Peyer's patch (tissue), 4 donors: ENCODE data around the gene ANKIB1.

Experiments
- POLR2A ChIP-seq, 2 donors: fragments of 450-650 bp; IDR thresholded peaks; one replicate each; pipeline ENCODE4 v1.5.1; 2017; ENCODE audit warnings: antibody characterized with exemption in 2 of 2, mild to moderate bottlenecking in 2 of 2, moderate library complexity in 2 of 2
- TF ChIP-seq, protein P1 (sequence below), 6 experiments: fragments of 450-650 bp in 4 of 6; fragments of 200-600 bp in 2 of 6; sonication (generic) in 1 of 6; IDR thresholded peaks; one replicate each; pipeline ENCODE4 v1.5.1; 2017 to 2019; ENCODE audit warnings: antibody characterized with exemption in 6 of 6, mild to moderate bottlenecking in 3 of 6, moderate library complexity in 1 of 6

DNA sequence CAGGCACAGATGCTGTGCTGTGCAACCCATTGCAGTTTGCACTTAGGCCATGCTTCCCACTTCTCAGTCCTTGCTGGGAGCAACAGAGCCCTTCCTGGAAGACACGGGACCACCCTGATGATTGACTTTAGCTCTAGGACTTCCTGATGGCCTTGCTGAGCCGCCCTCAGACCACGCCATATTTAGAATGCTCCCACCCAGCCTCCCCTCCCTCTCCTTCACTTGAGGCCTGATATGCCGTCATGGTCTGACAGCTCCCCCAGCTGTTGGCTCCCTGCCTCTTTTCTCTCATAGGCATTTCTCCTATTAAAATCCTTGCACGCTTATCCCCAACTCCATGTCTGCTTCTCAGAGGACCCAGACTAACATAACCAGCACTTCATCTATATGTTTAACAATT is 172.1 kb downstream of the ANKIB1 start:
- TF ChIP-seq, protein P1, sequence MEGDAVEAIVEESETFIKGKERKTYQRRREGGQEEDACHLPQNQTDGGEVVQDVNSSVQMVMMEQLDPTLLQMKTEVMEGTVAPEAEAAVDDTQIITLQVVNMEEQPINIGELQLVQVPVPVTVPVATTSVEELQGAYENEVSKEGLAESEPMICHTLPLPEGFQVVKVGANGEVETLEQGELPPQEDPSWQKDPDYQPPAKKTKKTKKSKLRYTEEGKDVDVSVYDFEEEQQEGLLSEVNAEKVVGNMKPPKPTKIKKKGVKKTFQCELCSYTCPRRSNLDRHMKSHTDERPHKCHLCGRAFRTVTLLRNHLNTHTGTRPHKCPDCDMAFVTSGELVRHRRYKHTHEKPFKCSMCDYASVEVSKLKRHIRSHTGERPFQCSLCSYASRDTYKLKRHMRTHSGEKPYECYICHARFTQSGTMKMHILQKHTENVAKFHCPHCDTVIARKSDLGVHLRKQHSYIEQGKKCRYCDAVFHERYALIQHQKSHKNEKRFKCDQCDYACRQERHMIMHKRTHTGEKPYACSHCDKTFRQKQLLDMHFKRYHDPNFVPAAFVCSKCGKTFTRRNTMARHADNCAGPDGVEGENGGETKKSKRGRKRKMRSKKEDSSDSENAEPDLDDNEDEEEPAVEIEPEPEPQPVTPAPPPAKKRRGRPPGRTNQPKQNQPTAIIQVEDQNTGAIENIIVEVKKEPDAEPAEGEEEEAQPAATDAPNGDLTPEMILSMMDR (IDR thresholded peaks at IDR 0.05): no peak
- no peak for TF ChIP-seq POLR2A (IDR thresholded peaks at IDR 0.05)
